ENCODE data around the gene RAB17.

GRCh38 chr2:237534380-237534779 is 56.2 kb downstream of the RAB17 start:
- TF ChIP-seq CTCF (IDR thresholded peaks at IDR 0.05; ENCODE audit: low read depth, low read length) = no peak
- no peak for TF ChIP-seq POLR2A (IDR thresholded peaks at IDR 0.05; ENCODE audit: extremely low read depth, insufficient read length)
